HUES6 (cell line): ENCODE measurements around the gene TUBGCP6.

Experiments
- H3K27ac ChIP-seq: 2 replicates; pipeline ENCODE4 v1.7.0; 2013; ENCODE audit warnings: low read depth, mild to moderate bottlenecking, low read length, inconsistent platforms
- H3K27me3 ChIP-seq: 2 replicates; pipeline ENCODE4 v1.6.1; 2013; ENCODE audit warnings: low read length; ENCODE audit not compliant: control insufficient read depth, insufficient read depth
- H3K36me3 ChIP-seq: 2 replicates; pipeline ENCODE4 v1.6.1; 2013; ENCODE audit warnings: low read length; ENCODE audit not compliant: control insufficient read depth, insufficient read depth
- H3K4me1 ChIP-seq: 2 replicates; pipeline ENCODE4 v1.6.1; 2013; ENCODE audit warnings: low read length; ENCODE audit not compliant: control insufficient read depth, insufficient read depth
- H3K4me3 ChIP-seq: 2 replicates; pipeline ENCODE4 v1.5.1; 2013; ENCODE audit warnings: low read depth, low read length
- H3K9ac ChIP-seq: one replicate; pipeline ENCODE4 v1.6.1; 2013; ENCODE audit warnings: mild to moderate bottlenecking, low read length
- H3K9me3 ChIP-seq: 2 replicates; pipeline ENCODE4 v1.6.1; 2013; ENCODE audit warnings: low read depth, low read length; ENCODE audit not compliant: control insufficient read depth, insufficient read depth

The TUBGCP6 gene

DNA sequence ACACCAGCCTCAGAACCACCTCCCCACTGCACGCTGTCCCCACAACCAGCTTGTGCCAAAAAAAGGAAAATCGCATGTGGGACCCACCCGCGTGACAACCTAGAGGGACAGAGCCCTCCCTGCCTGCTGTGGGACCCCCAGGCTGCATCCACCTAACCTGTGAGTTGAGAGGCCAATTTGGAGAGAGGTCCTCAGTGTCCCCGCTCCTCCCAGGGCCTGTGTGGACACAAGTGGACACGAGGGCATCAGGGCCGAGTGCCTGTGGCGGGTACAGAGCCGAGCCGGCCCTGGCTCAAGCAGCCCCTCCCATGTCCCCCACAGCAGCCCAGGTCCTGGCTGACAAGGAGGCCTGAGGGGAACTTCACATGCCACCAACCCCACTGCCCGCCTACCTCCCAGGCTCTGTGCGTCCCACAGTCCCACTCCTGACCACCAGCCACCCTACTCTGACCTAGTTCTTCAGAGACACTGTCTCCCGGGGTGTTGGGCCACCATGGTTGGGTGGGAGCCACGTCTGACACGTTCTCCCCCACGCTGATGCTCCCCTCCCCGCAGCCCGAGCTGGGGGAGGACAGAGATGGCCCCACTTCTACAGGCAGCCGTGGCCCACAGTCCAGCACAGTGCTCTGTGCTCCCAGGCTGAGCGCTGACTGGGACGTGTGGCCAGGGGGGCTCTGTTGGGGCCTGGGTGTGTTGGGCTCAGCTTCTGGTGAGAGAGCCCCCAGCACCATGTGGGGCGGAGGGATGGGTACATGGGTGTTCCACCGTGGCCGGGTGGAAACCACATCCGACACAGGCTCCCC is 24.8 kb downstream of the TUBGCP6 start:
- Histone ChIP-seq H3K9ac (no peak overlapping the region), H3K9me3 (no peaks in the 10 kb centered on the region), H3K4me3 (no peak overlapping the region), H3K36me3 (peaks cover 81% of the 10 kb centered on the region), H3K4me1 (peaks cover 4% of the 10 kb centered on the region; the same call in 1 of the 2 replicates), H3K27me3 (no peaks in the 10 kb centered on the region), H3K27ac (no peak overlapping the region)

DNA sequence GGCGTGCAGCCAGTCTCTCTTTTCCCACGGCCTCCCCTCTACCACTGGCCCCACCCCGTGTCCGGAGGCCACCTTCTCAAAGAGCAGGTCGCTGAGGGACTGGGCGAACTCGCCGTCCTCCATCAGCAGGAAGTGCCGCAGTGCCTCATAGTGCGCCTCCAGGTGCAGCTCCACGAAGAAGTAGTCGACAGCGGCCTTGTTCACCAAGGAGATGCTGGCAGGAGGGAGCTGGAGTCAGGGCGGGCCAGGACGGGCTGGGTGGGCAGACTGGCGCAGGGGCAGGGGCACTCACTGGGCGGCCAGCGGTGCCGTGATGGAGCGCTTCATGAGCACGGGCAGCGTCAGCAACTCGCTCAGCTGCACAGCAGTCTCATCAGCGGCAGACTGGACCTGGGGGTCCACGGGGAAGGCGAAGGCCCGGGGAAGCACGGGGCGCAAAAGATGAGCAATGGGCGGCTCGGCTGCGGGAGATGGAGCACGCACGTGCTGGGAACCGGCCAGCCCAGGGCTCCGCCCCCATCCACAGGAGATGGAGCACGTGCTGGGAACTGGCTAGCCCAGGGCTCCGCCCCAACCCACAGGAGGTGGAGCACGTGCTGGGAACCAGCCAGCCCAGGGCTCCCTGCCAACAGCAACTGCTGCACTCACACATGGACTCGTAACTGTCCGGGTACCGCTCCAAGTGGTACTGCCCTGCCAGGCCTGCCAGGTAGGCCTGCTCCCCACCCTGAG is 25.7 kb downstream of the TUBGCP6 start:
- Histone ChIP-seq H3K36me3 (peaks cover 83% of the 10 kb centered on the region), H3K4me1 (peaks cover 4% of the 10 kb centered on the region; the same call in 1 of the 2 replicates), H3K9ac (no peak overlapping the region), H3K4me3 (no peak overlapping the region), H3K9me3 (no peaks in the 10 kb centered on the region), H3K27ac (no peak overlapping the region), H3K27me3 (no peaks in the 10 kb centered on the region)

DNA sequence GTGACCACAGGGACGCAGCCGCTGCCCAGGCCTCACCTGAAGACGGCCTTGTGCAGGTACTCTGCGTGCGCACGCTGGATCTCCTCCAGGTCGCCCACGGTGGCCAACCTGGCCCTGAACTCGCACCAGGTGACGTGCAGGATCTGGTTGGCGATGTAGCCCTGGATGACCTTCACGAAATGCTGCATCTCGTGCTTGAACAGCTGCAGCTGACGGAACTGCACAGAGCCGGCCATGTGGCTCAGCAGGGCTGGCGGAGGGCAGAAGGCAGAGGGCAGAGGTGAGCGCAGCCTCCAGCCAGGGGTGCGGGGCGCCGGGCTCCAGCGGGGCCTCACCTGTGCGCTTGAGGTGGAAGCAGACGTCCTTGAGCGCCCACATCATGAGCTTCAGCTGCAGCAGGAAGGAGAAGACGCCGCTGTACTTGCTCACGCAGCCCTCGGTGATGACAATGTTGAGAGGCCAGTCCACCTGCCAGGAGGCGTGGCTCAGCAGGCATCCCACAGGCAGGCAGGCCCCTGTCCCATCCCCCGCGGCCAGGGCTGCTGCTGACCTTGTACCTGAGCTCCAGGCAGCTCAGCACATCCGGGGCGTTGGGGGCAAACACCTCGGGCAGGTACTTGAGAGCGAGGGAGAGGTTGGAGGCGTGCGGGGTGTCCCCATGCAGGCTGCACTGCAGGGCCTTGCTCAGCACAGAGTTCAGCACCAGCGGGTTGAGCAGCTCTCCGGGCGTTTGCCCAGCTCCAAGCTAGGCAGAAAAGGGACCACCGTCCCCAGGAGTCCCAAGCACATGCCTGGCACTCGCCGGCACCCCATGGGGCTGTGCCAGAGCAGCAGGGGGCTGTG is 26.4 kb downstream of the TUBGCP6 start:
- Histone ChIP-seq H3K9ac (no peak overlapping the region), H3K36me3 (peaks cover 83% of the 10 kb centered on the region), H3K4me1 (peaks cover 4% of the 10 kb centered on the region; the same call in 1 of the 2 replicates), H3K27me3 (no peaks in the 10 kb centered on the region), H3K4me3 (no peak overlapping the region), H3K27ac (no peak overlapping the region), H3K9me3 (no peaks in the 10 kb centered on the region)

- peaks cover 83% of the 10 kb centered on the region for H3K36me3 ChIP-seq
- H3K9ac ChIP-seq, result no peak overlapping the region
Observed at GRCh38 chr22:50217543-50218152, 27.2 kb downstream of the TUBGCP6 start.

GRCh38 chr22:50216684-50217520 is 27.9 kb downstream of the TUBGCP6 start:
- Histone ChIP-seq H3K9ac (no peak overlapping the region), H3K27me3 (no peaks in the 10 kb centered on the region), H3K4me3 (no peak overlapping the region), H3K36me3 (peaks cover 83% of the 10 kb centered on the region), H3K4me1 (peaks cover 4% of the 10 kb centered on the region; the same call in 1 of the 2 replicates), H3K27ac (no peak overlapping the region), H3K9me3 (no peaks in the 10 kb centered on the region)

More at GRCh38 chr22:50217543-50218152, 27.2 kb downstream of the TUBGCP6 start:
- peaks cover 4% of the 10 kb centered on the region; the same call in 1 of the 2 replicates for H3K4me1 ChIP-seq
- H3K9me3 ChIP-seq, result no peaks in the 10 kb centered on the region
- H3K4me3 ChIP-seq, result no peak overlapping the region
- no peak overlapping the region for H3K27ac ChIP-seq
- no peaks in the 10 kb centered on the region for H3K27me3 ChIP-seq

DNA sequence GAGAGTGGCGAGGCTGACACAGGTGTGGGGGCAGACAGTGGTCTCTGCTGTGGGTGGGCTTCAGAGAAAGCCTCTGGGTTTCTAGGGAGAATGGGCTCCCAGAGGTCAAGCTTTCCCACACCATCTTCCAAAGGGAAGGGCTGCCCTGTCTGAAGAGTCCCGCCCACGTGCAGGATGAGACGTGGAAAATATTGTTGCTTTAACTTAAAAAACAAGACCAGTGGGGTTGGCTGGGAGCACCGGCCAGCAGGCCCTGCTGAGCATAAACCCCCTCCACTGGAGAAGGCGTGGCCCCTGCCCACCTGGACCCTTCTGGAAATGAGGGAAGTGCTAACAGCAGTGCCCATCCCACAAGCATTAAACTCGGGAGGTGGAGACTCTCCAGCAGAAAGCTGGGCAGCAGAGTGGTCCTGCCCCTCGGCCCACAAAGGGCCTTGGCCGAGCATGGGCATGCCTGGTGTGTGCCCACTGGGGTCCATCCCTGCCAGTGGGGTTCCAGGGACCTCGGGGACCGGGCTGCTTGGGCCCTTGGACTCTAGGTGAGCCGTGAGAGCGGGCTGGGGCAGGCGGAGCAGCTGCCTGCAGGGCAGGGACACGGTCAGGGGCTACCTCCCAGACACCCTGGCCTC is 28.7 kb downstream of the TUBGCP6 start:
- no peaks in the 10 kb centered on the region for H3K9me3 ChIP-seq
- no peak overlapping the region for H3K4me3 ChIP-seq
- no peak overlapping the region for H3K27ac ChIP-seq
- peaks cover 4% of the 10 kb centered on the region; the same call in 1 of the 2 replicates for H3K4me1 ChIP-seq
- peaks cover 81% of the 10 kb centered on the region for H3K36me3 ChIP-seq
- no peak overlapping the region for H3K9ac ChIP-seq
- no peaks in the 10 kb centered on the region for H3K27me3 ChIP-seq

DNA sequence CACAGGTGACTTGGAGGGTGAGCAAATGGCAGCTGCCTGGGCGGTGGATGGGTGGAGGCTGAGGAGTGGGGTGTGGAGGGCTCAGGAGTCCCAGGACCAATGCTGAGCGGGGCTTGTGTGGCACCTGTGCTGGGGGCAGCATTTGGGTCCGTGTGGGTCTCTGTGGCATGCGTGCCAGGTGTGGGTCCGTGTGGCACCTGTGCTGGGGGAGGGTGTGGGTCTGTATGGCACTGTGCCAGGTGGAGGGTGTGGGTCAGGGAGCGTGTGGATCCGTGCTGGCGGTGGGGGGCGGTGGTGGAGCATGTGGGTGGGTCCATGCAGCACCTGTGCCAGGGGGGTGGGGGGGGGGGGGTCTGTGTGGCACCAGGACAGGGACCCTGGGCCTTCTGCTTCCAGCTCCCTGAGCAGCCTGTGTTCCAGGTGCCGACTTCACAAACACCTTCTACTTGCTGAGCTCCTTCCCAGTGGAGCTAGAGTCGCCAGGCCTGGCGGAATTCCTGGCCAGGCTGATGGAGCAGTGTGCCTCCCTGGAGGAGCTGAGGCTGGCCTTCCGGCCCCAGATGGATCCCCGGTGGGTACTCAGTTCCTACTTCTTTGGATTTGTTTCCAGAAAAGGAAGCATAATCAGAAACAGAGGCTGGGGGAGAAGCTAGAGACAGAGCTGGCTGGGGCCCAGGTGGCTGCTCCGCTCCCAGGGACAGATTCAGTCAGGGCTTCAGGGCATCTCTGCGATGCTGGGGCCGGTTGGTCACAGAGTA is 29.3 kb downstream of the TUBGCP6 start:
- H3K9me3 ChIP-seq, result no peaks in the 10 kb centered on the region
- H3K36me3 ChIP-seq, result peaks cover 81% of the 10 kb centered on the region
- H3K27me3 ChIP-seq, result no peaks in the 10 kb centered on the region
- no peak overlapping the region for H3K4me3 ChIP-seq
- H3K9ac ChIP-seq, result no peak overlapping the region
- no peak overlapping the region for H3K27ac ChIP-seq
- H3K4me1 ChIP-seq, result peaks cover 4% of the 10 kb centered on the region; the same call in 1 of the 2 replicates

DNA sequence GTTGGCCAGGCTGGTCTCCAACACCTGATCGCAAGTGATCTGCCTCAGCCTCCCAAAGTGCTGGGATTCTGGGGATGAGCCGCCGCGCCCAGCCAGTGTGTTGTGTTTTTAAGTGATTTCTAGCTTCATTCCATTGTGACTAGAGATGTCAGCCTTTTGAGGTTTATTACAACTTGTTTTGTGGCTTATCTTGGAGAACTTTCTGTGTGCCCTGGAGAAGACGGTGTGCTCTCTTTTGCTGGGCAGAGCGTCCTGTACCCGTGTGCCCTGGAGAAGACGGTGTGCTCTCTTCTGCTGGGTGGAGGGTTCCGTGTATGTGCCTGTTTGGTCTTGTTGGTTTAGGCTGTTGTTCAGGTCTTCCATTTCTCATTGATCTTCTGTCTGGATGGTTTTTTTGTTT is 31.6 kb downstream of the TUBGCP6 start:
- Histone ChIP-seq H3K9ac (no peak overlapping the region), H3K27ac (no peak overlapping the region), H3K4me1 (no peaks in the 10 kb centered on the region), H3K4me3 (no peak overlapping the region), H3K36me3 (peaks cover 76% of the 10 kb centered on the region), H3K27me3 (no peaks in the 10 kb centered on the region), H3K9me3 (no peaks in the 10 kb centered on the region)

GRCh38 chr22:50211147-50211546 is 33.7 kb downstream of the TUBGCP6 start:
- Histone ChIP-seq H3K4me1 (0 out of 2 replicates have a peak, but pooled peaks cover 3% of the 10 kb centered on the region), H3K36me3 (peaks cover 71% of the 10 kb centered on the region), H3K9me3 (no peaks in the 10 kb centered on the region), H3K27ac (no peak overlapping the region), H3K27me3 (no peaks in the 10 kb centered on the region), H3K4me3 (no peak overlapping the region), H3K9ac (no peak overlapping the region)
